Parathyroid adenoma (tissue), 2 donors: ENCODE data around the gene ZNF385D.

Experiments
- H2AFZ ChIP-seq: fragments of 300-600 bp; sonication (generic); one replicate; pipeline ENCODE4 v1.7.0; 2017; ENCODE audit warnings: antibody characterized with exemption, mild to moderate bottlenecking
- H3K27ac ChIP-seq: fragments of 300-600 bp; sonication (generic); one replicate; pipeline ENCODE4 v1.7.0; 2017
- H3K27me3 ChIP-seq: fragments of 300-600 bp; sonication (generic); one replicate; pipeline ENCODE4 v1.7.0; 2017; ENCODE audit warnings: low read length; ENCODE audit not compliant: control insufficient read depth, insufficient read depth
- H3K36me3 ChIP-seq: fragments of 300-600 bp; sonication (generic); one replicate; pipeline ENCODE4 v1.7.0; 2017; ENCODE audit warnings: low read length; ENCODE audit not compliant: control insufficient read depth, insufficient read depth
- H3K4me1 ChIP-seq: fragments of 300-600 bp; sonication (generic); one replicate; pipeline ENCODE4 v1.7.0; 2017; ENCODE audit warnings: control low read depth
- H3K4me2 ChIP-seq: fragments of 300-600 bp; sonication (generic); one replicate; pipeline ENCODE4 v1.7.0; 2017; ENCODE audit warnings: low read length
- H3K4me3 ChIP-seq: fragments of 300-600 bp; sonication (generic); one replicate; pipeline ENCODE4 v1.7.0; 2017; ENCODE audit warnings: low read depth, low read length
- H3K79me2 ChIP-seq: fragments of 300-600 bp; sonication (generic); one replicate; pipeline ENCODE4 v1.7.0; 2017; ENCODE audit warnings: control low read depth
- H3K9ac ChIP-seq: fragments of 300-600 bp; sonication (generic); one replicate; pipeline ENCODE4 v1.7.0; 2017; ENCODE audit warnings: mild to moderate bottlenecking
- H3K9me3 ChIP-seq: fragments of 300-600 bp; sonication (generic); one replicate; pipeline ENCODE4 v1.7.0; 2017; ENCODE audit warnings: low read length; ENCODE audit not compliant: control insufficient read depth
- TF ChIP-seq, protein P1 (sequence below): fragments of 300-600 bp; sonication (generic); IDR thresholded peaks from one replicate; pipeline ENCODE4 v1.7.0; 2017; ENCODE audit warnings: antibody characterized with exemption, mild to moderate bottlenecking
- donor health status: primary hyperparathyroidism.

The ZNF385D gene

DNA sequence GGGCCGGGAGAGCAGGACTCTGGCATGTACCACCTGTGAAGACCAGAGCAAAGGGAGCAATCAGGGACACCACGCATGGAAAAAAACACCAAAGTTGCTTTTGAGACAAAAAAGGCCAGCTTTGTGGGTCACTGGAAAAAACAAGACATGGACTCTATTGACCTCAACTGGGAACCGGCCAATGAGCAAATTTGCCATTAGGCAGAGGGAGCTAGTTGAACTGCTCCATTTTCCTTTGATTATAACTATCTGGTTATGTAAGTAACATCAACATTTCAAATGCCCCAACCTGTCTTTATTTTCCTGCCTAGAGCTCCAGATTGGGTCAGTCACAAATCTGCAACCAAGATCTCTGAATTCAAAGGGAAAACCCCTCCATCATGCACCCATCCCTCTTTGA is 86.0 kb downstream of the ZNF385D start:
- Histone ChIP-seq H3K4me1 (no peaks in the 10 kb centered on the region), H3K9ac (no peak overlapping the region), H3K4me3 (no peak overlapping the region), H2AFZ (no peak overlapping the region), H3K9me3 (no peaks in the 10 kb centered on the region), H3K36me3 (no peaks in the 10 kb centered on the region), H3K27ac (no peak overlapping the region), H3K27me3 (no peaks in the 10 kb centered on the region), H3K79me2 (no peaks in the 10 kb centered on the region), H3K4me2 (no peak overlapping the region)
- TF ChIP-seq, protein P1, sequence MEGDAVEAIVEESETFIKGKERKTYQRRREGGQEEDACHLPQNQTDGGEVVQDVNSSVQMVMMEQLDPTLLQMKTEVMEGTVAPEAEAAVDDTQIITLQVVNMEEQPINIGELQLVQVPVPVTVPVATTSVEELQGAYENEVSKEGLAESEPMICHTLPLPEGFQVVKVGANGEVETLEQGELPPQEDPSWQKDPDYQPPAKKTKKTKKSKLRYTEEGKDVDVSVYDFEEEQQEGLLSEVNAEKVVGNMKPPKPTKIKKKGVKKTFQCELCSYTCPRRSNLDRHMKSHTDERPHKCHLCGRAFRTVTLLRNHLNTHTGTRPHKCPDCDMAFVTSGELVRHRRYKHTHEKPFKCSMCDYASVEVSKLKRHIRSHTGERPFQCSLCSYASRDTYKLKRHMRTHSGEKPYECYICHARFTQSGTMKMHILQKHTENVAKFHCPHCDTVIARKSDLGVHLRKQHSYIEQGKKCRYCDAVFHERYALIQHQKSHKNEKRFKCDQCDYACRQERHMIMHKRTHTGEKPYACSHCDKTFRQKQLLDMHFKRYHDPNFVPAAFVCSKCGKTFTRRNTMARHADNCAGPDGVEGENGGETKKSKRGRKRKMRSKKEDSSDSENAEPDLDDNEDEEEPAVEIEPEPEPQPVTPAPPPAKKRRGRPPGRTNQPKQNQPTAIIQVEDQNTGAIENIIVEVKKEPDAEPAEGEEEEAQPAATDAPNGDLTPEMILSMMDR, result no peak

DNA sequence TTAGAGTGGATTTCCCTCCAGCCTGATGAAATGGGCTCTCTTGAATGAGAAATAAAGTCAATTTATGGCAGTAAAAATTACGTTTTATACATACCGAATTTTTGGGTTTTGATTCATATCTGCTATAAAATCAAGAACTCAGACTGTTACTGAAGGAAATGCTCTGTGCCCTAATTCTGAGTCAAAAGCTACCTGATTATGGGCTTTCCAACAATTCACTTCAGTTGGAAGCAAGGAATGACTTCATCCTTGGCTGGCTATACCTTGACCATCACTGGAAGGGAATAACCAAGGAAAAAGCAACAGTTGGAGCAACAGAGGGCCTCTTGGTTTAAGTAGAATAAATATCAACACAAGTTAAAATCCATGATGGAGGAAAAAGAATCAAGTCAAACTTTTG is 88.6 kb downstream of the ZNF385D start:
- no peaks in the 10 kb centered on the region for H3K79me2 ChIP-seq
- no peaks in the 10 kb centered on the region for H3K4me1 ChIP-seq
- no peak overlapping the region for H2AFZ ChIP-seq
- no peaks in the 10 kb centered on the region for H3K9me3 ChIP-seq
- no peak overlapping the region for H3K27ac ChIP-seq
- no peaks in the 10 kb centered on the region for H3K27me3 ChIP-seq
- H3K36me3 ChIP-seq, result no peaks in the 10 kb centered on the region
- TF ChIP-seq, protein P1, result no peak
- H3K4me2 ChIP-seq, result no peak overlapping the region
- H3K9ac ChIP-seq, result no peak overlapping the region
- no peak overlapping the region for H3K4me3 ChIP-seq

DNA sequence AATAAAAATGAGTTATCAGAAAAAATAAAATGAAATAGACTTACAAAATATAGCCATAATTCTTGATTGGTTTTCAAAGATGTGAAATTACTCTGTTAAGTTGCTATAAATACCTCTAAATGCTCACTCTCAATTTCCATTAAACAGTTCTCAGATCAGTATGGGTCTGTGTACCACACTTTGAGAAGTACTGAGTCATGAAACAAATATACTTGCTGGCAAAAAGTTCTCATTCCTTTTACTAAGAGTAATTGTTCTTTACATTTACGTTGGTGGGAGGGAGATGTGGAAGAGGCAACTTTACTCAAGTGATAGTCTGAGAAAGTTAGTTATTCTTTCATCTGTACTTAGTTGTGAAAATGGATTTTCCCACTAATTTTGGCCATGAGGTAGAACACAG is 96.3 kb downstream of the ZNF385D start:
- Histone ChIP-seq H3K36me3 (no peaks in the 10 kb centered on the region), H3K27me3 (no peaks in the 10 kb centered on the region), H2AFZ (no peak overlapping the region), H3K9me3 (peaks cover 3% of the 10 kb centered on the region), H3K4me2 (no peak overlapping the region), H3K4me1 (no peaks in the 10 kb centered on the region), H3K27ac (no peak overlapping the region), H3K79me2 (no peaks in the 10 kb centered on the region), H3K9ac (no peak overlapping the region), H3K4me3 (no peak overlapping the region)
- TF ChIP-seq, protein P1, result no peak

DNA sequence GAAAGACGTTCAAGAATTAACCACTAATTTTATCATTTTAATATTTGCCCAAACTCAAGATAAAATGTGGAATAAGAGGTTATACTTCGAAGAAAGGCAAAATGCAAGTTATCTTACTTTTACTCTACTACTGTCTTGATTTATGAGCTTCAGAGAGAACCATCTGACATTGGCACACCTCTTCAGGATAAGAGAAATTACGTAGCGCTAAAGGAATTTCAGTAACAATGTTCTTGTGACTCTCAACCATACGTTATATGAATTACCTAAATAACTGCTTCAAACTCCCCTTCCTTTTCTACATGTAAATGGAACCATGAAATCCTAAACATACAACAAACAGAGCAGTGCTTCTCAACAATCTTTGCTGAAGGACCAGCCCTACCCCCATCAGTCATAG is 96.8 kb downstream of the ZNF385D start:
- Histone ChIP-seq H3K79me2 (no peaks in the 10 kb centered on the region), H3K4me1 (no peaks in the 10 kb centered on the region), H3K4me2 (no peak overlapping the region), H3K36me3 (no peaks in the 10 kb centered on the region), H3K9me3 (peaks cover 3% of the 10 kb centered on the region), H3K27ac (no peak overlapping the region), H3K27me3 (no peaks in the 10 kb centered on the region), H2AFZ (no peak overlapping the region), H3K9ac (no peak overlapping the region), H3K4me3 (no peak overlapping the region)
- TF ChIP-seq, protein P1, result no peak

DNA sequence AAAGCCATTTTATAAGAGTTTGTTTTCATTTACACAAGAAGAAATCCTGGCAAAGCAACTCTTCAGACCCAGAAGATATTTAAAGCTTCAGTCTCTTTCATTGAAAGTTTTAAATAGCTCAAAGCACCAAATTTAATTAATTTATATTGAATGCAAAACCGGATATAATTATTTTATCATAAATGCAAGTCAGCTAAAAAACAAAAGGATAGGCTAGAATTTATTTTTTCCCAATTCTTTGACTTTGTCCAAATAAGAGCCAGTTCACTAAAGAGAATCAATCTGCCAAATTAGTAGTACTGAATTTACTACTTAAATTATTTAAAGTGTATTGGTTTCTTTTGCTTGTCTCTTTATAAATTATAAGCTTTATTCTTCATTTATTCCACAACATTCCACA is 101.5 kb downstream of the ZNF385D start:
- TF ChIP-seq, protein P1, result no peak
- no peak overlapping the region for H3K4me3 ChIP-seq
- H3K9ac ChIP-seq, result no peak overlapping the region
- peaks cover 3% of the 10 kb centered on the region for H3K9me3 ChIP-seq
- H3K36me3 ChIP-seq, result no peaks in the 10 kb centered on the region
- H3K4me1 ChIP-seq, result no peaks in the 10 kb centered on the region
- H2AFZ ChIP-seq, result no peak overlapping the region
- no peak overlapping the region for H3K4me2 ChIP-seq
- no peak overlapping the region for H3K27ac ChIP-seq
- no peaks in the 10 kb centered on the region for H3K79me2 ChIP-seq
- H3K27me3 ChIP-seq, result no peaks in the 10 kb centered on the region
